ENCODE results near the gene LYPLAL1. TPM values are rescaled to one million over a fixed set of nuclear protein-coding genes. Genes with fewer than 3 reads are reported as not detected.

Gene LYPLAL1
- total RNA-seq, 1 experiment from 2014 or later: 21.1 TPM

- Histone ChIP-seq H2BK5ac (ENCODE audit: insufficient read length, low read length) (no peak overlapping the region), H4K8ac (replicated peaks; ENCODE audit: insufficient read length, low read depth, low read length) (no peak overlapping the region), H2BK15ac (ENCODE audit: low read depth, low read length) (no peak overlapping the region), H4K91ac (ENCODE audit: insufficient read length, low read depth, low read length) (no peak overlapping the region), H2BK120ac (ENCODE audit: low read depth, low read length, poor library complexity, severe bottlenecking) (no peak overlapping the region), H2BK20ac (ENCODE audit: low read depth, low read length, poor library complexity, severe bottlenecking) (no peak overlapping the region), H3K18ac (ENCODE audit: insufficient read length, low read depth, low read length) (no peak overlapping the region), H3K4ac (ENCODE audit: low read depth, low read length) (no peak overlapping the region), H3K4me1 (ENCODE audit: insufficient read depth, low read length) (no peaks in the 10 kb centered on the region), H3K4me2 (ENCODE audit: insufficient read depth, insufficient read length, low read length) (no peak overlapping the region), H3K23ac (ENCODE audit: insufficient read length, low read depth, low read length) (no peak overlapping the region), H3K56ac (ENCODE audit: insufficient read length, low read depth, low read length) (no peak overlapping the region), H3K27ac (ENCODE audit: insufficient read length, low read depth, low read length) (no peak overlapping the region), H3K9me3 (ENCODE audit: control insufficient read depth, low read depth, low read length) (no peaks in the 10 kb centered on the region), H2AFZ (ENCODE audit: low read length) (no peak overlapping the region), H4K5ac (ENCODE audit: insufficient read length, low read depth, low read length) (no peak overlapping the region), H2AK5ac (ENCODE audit: insufficient read length, low read length) (no peak overlapping the region), H3K14ac (ENCODE audit: insufficient read depth, low read length) (no peak overlapping the region), H3K9ac (ENCODE audit: extremely low read depth, insufficient read length, low read length) (no peak overlapping the region), H3K79me1 (ENCODE audit: insufficient read depth, low read depth, low read length, poor library complexity, severe bottlenecking) (no peaks in the 10 kb centered on the region), H3K27me3 (ENCODE audit: insufficient read depth, low read length) (no peaks in the 10 kb centered on the region), H3K23me2 (ENCODE audit: insufficient read length, low read depth, low read length, poor library complexity, severe bottlenecking) (peaks cover 8% of the 10 kb centered on the region), H3T11ph (ENCODE audit: low read length) (no peak overlapping the region), H4K20me1 (ENCODE audit: control insufficient read depth, insufficient read depth, insufficient read length) (no peaks in the 10 kb centered on the region), H2BK12ac (ENCODE audit: insufficient read length, low read depth, low read length) (no peak overlapping the region), H3K79me2 (ENCODE audit: insufficient read depth, low read length) (no peaks in the 10 kb centered on the region)
- Mint-ChIP-seq H3K36me3 (ENCODE audit: insufficient read depth in 1 of 3, low read depth in 3 of 3) (peaks cover 0 to 9% (median 2%) of the 10 kb centered on the region in 3 experiments; a peak in 1 of 7 replicates), H3K27ac (no peak overlapping the region), H3K4me3 (no peak overlapping the region), H3K4me1 (peaks cover 22 to 24% of the 10 kb centered on the region in 2 experiments), H3K9me3 (no peaks in the 10 kb centered on the region; a peak in 1 of 5 replicates), H3K27me3 (ENCODE audit: low read depth) (no peaks in the 10 kb centered on the region)
- no peak for TF ChIP-seq CTCF (conservative IDR thresholded peaks at IDR 0.05)
- DNase-seq: no peak
Observed at GRCh38 chr1:219179293-219179692, 5.6 kb downstream of the LYPLAL1 start.
